RKO (cell line): ENCODE data around the gene OR10G4.
"Not testable (repeated sequence)": the region's sequence is repeated elsewhere in the genome, so short reads cannot be mapped to it uniquely, and the experiment has no call there.

Experiments
- DNase-seq: peaks from one replicate; pipeline ENCODE4 v3.0.0-alpha.2; 2016; ENCODE audit warnings: low spot score

Gene OR10G4

GRCh38 chr11:124012697-124013096 lies at the start of gene OR10G4:
Gene OR10G4, plus strand, starts transcription at chr11:124012997. Its CDS starts 2,578 bp downstream, at chr11:124015575.
- no peak for DNase-seq

- DNase-seq, result peak; percentile 94
Observed at GRCh38 chr11:123973816-123974215, 39.0 kb upstream of the OR10G4 start.

- DNase-seq, result no peak
Observed at GRCh38 chr11:123976770-123977560, 35.8 kb upstream of the OR10G4 start.

GRCh38 chr11:123977731-123978347 lies 35.0 kb upstream of the OR10G4 start, which contains the start of gene OR10S1:
Gene OR10S1, minus strand, starts transcription at chr11:123977781. Its CDS starts 117 bp downstream, at chr11:123977664.
- no peak for DNase-seq

- DNase-seq, result no peak
Observed at GRCh38 chr11:123979311-123979710, 33.5 kb upstream of the OR10G4 start.

GRCh38 chr11:123995119-123995518 lies 17.7 kb upstream of the OR10G4 start, which contains the start of gene OR10G6:
Gene OR10G6, minus strand, starts transcription at chr11:123995161. Its CDS starts 0 bp downstream, at chr11:123995161.
- DNase-seq, result no peak

- DNase-seq, result not testable (repeated sequence)
Observed at GRCh38 chr11:124015837-124016236, 3.0 kb downstream of the OR10G4 start.

- DNase-seq, result no peak
Observed at GRCh38 chr11:124026498-124026897, 13.7 kb downstream of the OR10G4 start, which contains the start of gene OR10G8. Gene OR10G8, plus strand, starts transcription at chr11:124026798. Its CDS starts 2,825 bp downstream, at chr11:124029623.

GRCh38 chr11:124036666-124037065 lies 23.9 kb downstream of the OR10G4 start:
- DNase-seq, result no peak

GRCh38 chr11:124039557-124039956 lies 26.8 kb downstream of the OR10G4 start:
- DNase-seq, result no peak

GRCh38 chr11:124041254-124041653 lies 28.5 kb downstream of the OR10G4 start, which contains the start of gene OR10G7:
Gene OR10G7, minus strand, starts transcription at chr11:124041325. Its CDS starts 2,324 bp downstream, at chr11:124039001.
- no peak for DNase-seq

- no peak for DNase-seq
Observed at GRCh38 chr11:124043420-124043819, 30.6 kb downstream of the OR10G4 start.

GRCh38 chr11:124050748-124051147 lies 38.0 kb downstream of the OR10G4 start:
- DNase-seq, result no peak

GRCh38 chr11:124052966-124053365 lies 40.2 kb downstream of the OR10G4 start:
- DNase-seq, result no peak
